ENCODE results near the gene HECTD4.
"Not testable (repeated sequence)": the region's sequence is repeated elsewhere in the genome, so short reads cannot be mapped to it uniquely, and the experiment has no call there.

GRCh38 chr12:112407683-112408082 lies 25.5 kb upstream of the HECTD4 start:
- not testable (repeated sequence) for TF ChIP-seq CTCF (conservative IDR thresholded peaks at IDR 0.05); ZFX (IDR thresholded peaks at IDR 0.05)
